H1 (cell line): Measurements from ENCODE around the gene SHROOM2.

ENCODE experiments used
- CHD2 ChIP-seq: IDR thresholded peaks from 2 replicates; pipeline ENCODE4 v1.6.1; 2012; ENCODE audit warnings: low read length, improper control_type of control experiment
- JUN ChIP-seq: IDR thresholded peaks from 2 replicates; pipeline ENCODE4 v1.6.1; 2011; ENCODE audit warnings: low read depth, mild to moderate bottlenecking, improper control_type of control experiment, low read length
- MAX ChIP-seq: IDR thresholded peaks from 2 replicates; pipeline ENCODE4 v1.6.1; 2012; ENCODE audit warnings: inconsistent platforms
- POLR2AphosphoS5 ChIP-seq: IDR thresholded peaks from 2 replicates; pipeline ENCODE4 v1.6.1; 2011; ENCODE audit warnings: low read depth, low read length
- RFX5 ChIP-seq: IDR thresholded peaks from 2 replicates; pipeline ENCODE4 v1.6.1; 2011; ENCODE audit warnings: low read depth, low read length, improper control_type of control experiment, borderline replicate concordance
- SP1 ChIP-seq: IDR thresholded peaks from 2 replicates; pipeline ENCODE4 v1.6.1; 2011; ENCODE audit warnings: low read depth, low read length
- USF2 ChIP-seq: IDR thresholded peaks from 2 replicates; pipeline ENCODE4 v1.6.1; 2011; ENCODE audit warnings: low read length, improper control_type of control experiment
- TF ChIP-seq, protein P1 (sequence below), 3 experiments: IDR thresholded peaks; 1 replicate in 2 of 3; 2 replicates in 1 of 3; pipeline versions ENCODE4 v1.5.1 to v1.6.1; 2011; ENCODE audit warnings: low read length in 3 of 3, mild to moderate bottlenecking in 3 of 3, inconsistent platforms in 2 of 3, low read depth in 1 of 3, moderate library complexity in 1 of 3; ENCODE audit not compliant: insufficient read depth in 1 of 3; ENCODE audit errors: control extremely low read depth in 1 of 3

DNA sequence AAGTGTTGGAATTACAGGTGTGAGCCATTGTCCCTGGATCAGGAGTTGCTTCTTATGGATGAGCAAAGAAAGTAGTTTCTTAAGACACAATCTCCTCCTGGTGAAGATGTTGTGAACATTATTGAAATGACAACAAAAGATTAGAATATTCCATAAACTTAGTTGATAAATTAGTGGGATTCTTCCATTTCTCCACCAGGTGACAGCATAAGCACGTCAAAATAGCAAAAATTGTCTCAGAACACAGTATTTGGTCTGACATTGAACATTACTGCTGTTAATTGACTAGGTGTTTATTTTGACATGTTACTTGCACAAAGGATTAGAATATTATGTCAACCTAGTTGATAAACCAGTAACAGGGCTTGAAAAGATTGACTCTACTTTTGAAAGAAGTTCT lies 202.5 kb downstream of the SHROOM2 start:
- TF ChIP-seq, protein P1, sequence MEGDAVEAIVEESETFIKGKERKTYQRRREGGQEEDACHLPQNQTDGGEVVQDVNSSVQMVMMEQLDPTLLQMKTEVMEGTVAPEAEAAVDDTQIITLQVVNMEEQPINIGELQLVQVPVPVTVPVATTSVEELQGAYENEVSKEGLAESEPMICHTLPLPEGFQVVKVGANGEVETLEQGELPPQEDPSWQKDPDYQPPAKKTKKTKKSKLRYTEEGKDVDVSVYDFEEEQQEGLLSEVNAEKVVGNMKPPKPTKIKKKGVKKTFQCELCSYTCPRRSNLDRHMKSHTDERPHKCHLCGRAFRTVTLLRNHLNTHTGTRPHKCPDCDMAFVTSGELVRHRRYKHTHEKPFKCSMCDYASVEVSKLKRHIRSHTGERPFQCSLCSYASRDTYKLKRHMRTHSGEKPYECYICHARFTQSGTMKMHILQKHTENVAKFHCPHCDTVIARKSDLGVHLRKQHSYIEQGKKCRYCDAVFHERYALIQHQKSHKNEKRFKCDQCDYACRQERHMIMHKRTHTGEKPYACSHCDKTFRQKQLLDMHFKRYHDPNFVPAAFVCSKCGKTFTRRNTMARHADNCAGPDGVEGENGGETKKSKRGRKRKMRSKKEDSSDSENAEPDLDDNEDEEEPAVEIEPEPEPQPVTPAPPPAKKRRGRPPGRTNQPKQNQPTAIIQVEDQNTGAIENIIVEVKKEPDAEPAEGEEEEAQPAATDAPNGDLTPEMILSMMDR (IDR thresholded peaks at IDR 0.05; ENCODE audit: control extremely low read depth in 1 of 3, insufficient read depth in 1 of 3, low read depth in 1 of 3, low read length in 3 of 3) = peak in 2 of 3 experiments; percentile 24 to 41; a peak in 2 of 4 replicates
- no peak for TF ChIP-seq SP1
- no peak for TF ChIP-seq CHD2
- no peak for TF ChIP-seq MAX
- no peak for TF ChIP-seq POLR2AphosphoS5
- no peak for TF ChIP-seq RFX5
- TF ChIP-seq USF2 = no peak
- no peak for TF ChIP-seq JUN
